Right lobe of liver (tissue), 6 donors: ENCODE data around the gene GALNT17. TPM values are rescaled to one million over a fixed set of nuclear protein-coding genes. Genes with fewer than 3 reads are reported as not detected.

Experiments
- ATAC-seq, 4 donors: fragments of 200-7000 bp; cut with Tn5 transposase; one replicate each; pipeline ENCODE4 v1.9.1; 2020; ENCODE audit warnings: mild to moderate bottlenecking in 4 of 4, moderate library complexity in 4 of 4
- DNase-seq, 3 donors: peaks; one replicate each; pipeline ENCODE4 v3.0.0-alpha.2; 2020
- H3K27ac ChIP-seq, 3 donors: fragments of 200-600 bp; one replicate each; pipeline ENCODE4 v1.8.0; 2022
- H3K27me3 ChIP-seq, 2 donors: fragments of 200-600 bp; one replicate each; pipeline ENCODE4 v1.8.0; 2022
- H3K36me3 ChIP-seq, 4 donors: fragments of 200-600 bp; sonication (generic) in 1 of 4; one replicate each; pipeline versions ENCODE4 v1.5.1 to v1.8.0; 2017 to 2022; ENCODE audit warnings: control low read depth in 1 of 4
- H3K4me1 ChIP-seq, 4 donors: fragments of 200-600 bp; sonication (generic) in 1 of 4; one replicate each; pipeline versions ENCODE4 v1.5.1 to v1.8.0; 2017 to 2022; ENCODE audit warnings: control low read depth in 1 of 4
- H3K4me3 ChIP-seq, 3 donors: fragments of 200-600 bp; one replicate each; pipeline ENCODE4 v1.8.0; 2022
- H3K9me3 ChIP-seq, 4 donors: fragments of 200-600 bp; sonication (generic) in 1 of 4; one replicate each; pipeline versions ENCODE4 v1.5.1 to v1.8.0; 2017 to 2022; ENCODE audit warnings: control low read depth in 1 of 4
- CTCF ChIP-seq, 4 donors: fragments of 200-600 bp in 3 of 4; fragments of 450-650 bp in 1 of 4; IDR thresholded peaks; one replicate each; pipeline versions ENCODE4 v1.5.1 to v1.8.0; 2016 to 2022; ENCODE audit warnings: antibody characterized with exemption in 4 of 4, mild to moderate bottlenecking in 2 of 4
- POLR2A ChIP-seq: fragments of 450-650 bp; IDR thresholded peaks from one replicate; pipeline ENCODE4 v1.6.1; 2017; ENCODE audit warnings: antibody characterized with exemption, mild to moderate bottlenecking
- WGBS: methylation state at CpG from one replicate; pipeline ENCODE4 v1.1.6; 2018; ENCODE audit warnings: low coverage, low lambda C conversion rate; ENCODE audit not compliant: insufficient coverage; ENCODE audit errors: missing lambda C conversion rate; 5-methylcytosine and 5-hydroxymethylcytosine counted together
- intact Hi-C, 2 donors: fragments of 100-400 bp; cut with DNase I; formaldehyde crosslinking; loops; one replicate each; pipeline versions ENCODE4 v1.11.2 to v1.14.1; 2022
- total RNA-seq, 6 experiments: library from RNA; depleted of rRNA in 2 of 6; stranded (reverse); fragments of >200 nt in 2 of 6; fragmentation: NEBNext Ultra II Directional in 3 of 6; extraction: Animal tissue kit (Norgen Biotek cat#: 25700) in 3 of 6; gene quantifications; one replicate each; pipeline versions ENCODE4 v1.1.0 to v1.2.4, GENCODE V29; 2016 to 2023
- donor health status: DM: no; HTN: yes; CAD: no.
- donor health status: DM: no; HTN: no; CAD: no.
- donor health status: DM: no; HTN: no; CAD: no.
- donor health status: DM: no; HTN: yes; CAD: no.
- donor health status: DM: no; HTN: yes; CAD: no.

GALNT17 gene
- total RNA-seq, 6 experiments from 2014 or later: 0.06 to 0.31 (median 0.10) TPM

GRCh38 chr7:71472962-71473361 is 341.0 kb downstream of the GALNT17 start:
- Histone ChIP-seq H3K36me3 (no peaks in the 10 kb centered on the region), H3K27ac (no peak overlapping the region), H3K9me3 (no peaks in the 10 kb centered on the region), H3K4me1 (no peaks in the 10 kb centered on the region), H3K4me3 (no peak overlapping the region), H3K27me3 (no peaks in the 10 kb centered on the region)
- no peak for TF ChIP-seq POLR2A
- no peak for TF ChIP-seq CTCF (IDR thresholded peaks at IDR 0.05)
- DNase-seq: no peak
- ATAC-seq: no peak
- intact Hi-C loops: no loop called here
- 31% methylated on average over 2 of the region's 2 CpGs for WGBS

- ATAC-seq (no peak), DNase-seq (no peak)
- WGBS: 59% methylated on average over 2 of the region's 2 CpGs
- H3K9me3 ChIP-seq: no peaks in the 10 kb centered on the region
- TF ChIP-seq CTCF (IDR thresholded peaks at IDR 0.05) (no peak), POLR2A (no peak)
- intact Hi-C loops: no loop called here
- H3K27ac ChIP-seq: no peak overlapping the region
- H3K36me3 ChIP-seq: no peaks in the 10 kb centered on the region
- no peaks in the 10 kb centered on the region for H3K4me1 ChIP-seq
- H3K27me3 ChIP-seq: no peaks in the 10 kb centered on the region
- H3K4me3 ChIP-seq: no peak overlapping the region
Measured at GRCh38 chr7:71473366-71473967, 341.5 kb downstream of the GALNT17 start.

- no peaks in the 10 kb centered on the region for H3K27me3 ChIP-seq
- no peaks in the 10 kb centered on the region for H3K4me1 ChIP-seq
- no peaks in the 10 kb centered on the region for H3K9me3 ChIP-seq
- no peak overlapping the region for H3K27ac ChIP-seq
- no peak for TF ChIP-seq CTCF (IDR thresholded peaks at IDR 0.05)
- TF ChIP-seq POLR2A: no peak
- H3K36me3 ChIP-seq: no peaks in the 10 kb centered on the region
- 50% methylated on average over 7 of the region's 7 CpGs for WGBS
- H3K4me3 ChIP-seq: no peak overlapping the region
- DNase-seq (no peak), ATAC-seq (no peak)
- intact Hi-C loops: no loop called here
Measured at GRCh38 chr7:71477441-71477840, 345.5 kb downstream of the GALNT17 start.

GRCh38 chr7:71479231-71479630 is 347.3 kb downstream of the GALNT17 start:
- H3K27ac ChIP-seq: no peak overlapping the region
- H3K36me3 ChIP-seq: no peaks in the 10 kb centered on the region
- H3K27me3 ChIP-seq: no peaks in the 10 kb centered on the region
- DNase-seq (no peak), ATAC-seq (no peak)
- H3K4me3 ChIP-seq: no peak overlapping the region
- no peaks in the 10 kb centered on the region for H3K4me1 ChIP-seq
- TF ChIP-seq POLR2A (no peak), CTCF (IDR thresholded peaks at IDR 0.05) (no peak)
- H3K9me3 ChIP-seq: no peaks in the 10 kb centered on the region
- WGBS: 26% methylated on average over 2 of the region's 2 CpGs
- intact Hi-C loops: no loop called here

GRCh38 chr7:71480791-71481190 is 348.8 kb downstream of the GALNT17 start:
- TF ChIP-seq CTCF (IDR thresholded peaks at IDR 0.05): no peak
- TF ChIP-seq POLR2A: no peak
- H3K4me1 ChIP-seq: no peaks in the 10 kb centered on the region
- ATAC-seq (no peak), DNase-seq (no peak)
- no peak overlapping the region for H3K27ac ChIP-seq
- H3K36me3 ChIP-seq: no peaks in the 10 kb centered on the region
- H3K27me3 ChIP-seq: no peaks in the 10 kb centered on the region
- 60% methylated on average over 1 of the region's 2 CpGs for WGBS
- no peaks in the 10 kb centered on the region for H3K9me3 ChIP-seq
- intact Hi-C loops: no loop called here
- no peak overlapping the region for H3K4me3 ChIP-seq
